Measurements from ENCODE around the gene PSMC5. TPM values are rescaled to one million over a fixed set of nuclear protein-coding genes. Genes with fewer than 3 reads are reported as not detected.
"Not testable (repeated sequence)": the region's sequence is repeated elsewhere in the genome, so short reads cannot be mapped to it uniquely, and the experiment has no call there.

The PSMC5 gene
- polyA plus RNA-seq, 1 donor from 2014 or later = 69.5 TPM

DNA sequence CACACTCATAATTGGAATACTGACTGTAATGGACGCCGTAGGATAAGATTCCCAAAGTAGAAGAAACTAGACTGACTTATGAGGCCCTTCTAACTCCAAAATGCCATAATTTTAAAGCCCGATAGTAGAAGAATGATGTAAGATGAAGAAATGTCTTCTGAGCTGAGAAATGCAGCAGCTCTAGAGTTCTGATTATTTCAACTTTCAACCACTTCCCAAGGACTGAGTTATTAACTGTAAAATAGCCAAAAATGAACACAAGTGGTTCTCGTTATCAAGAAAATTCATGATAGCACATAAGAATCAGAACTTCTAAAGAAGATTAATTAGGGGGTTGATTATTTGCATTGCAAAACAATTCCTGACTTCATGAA, 43.0 kb downstream of the PSMC5 start:
- not testable (repeated sequence) for H3K4me2 ChIP-seq (ENCODE audit: low read length); H3K27ac ChIP-seq (ENCODE audit: low read length); H3K79me2 ChIP-seq (replicated peaks; ENCODE audit: insufficient read depth, low read length); H3K36me3 ChIP-seq (ENCODE audit: insufficient read depth, low read length); H3K9me2 ChIP-seq (ENCODE audit: insufficient read depth, low read length); H2AFZ ChIP-seq (ENCODE audit: low read depth, low read length); H4K20me1 ChIP-seq (ENCODE audit: insufficient read depth); H3K9me3 ChIP-seq (ENCODE audit: low read length); H3K4me3 ChIP-seq (ENCODE audit: low read length); H3F3A ChIP-seq (ENCODE audit: insufficient read depth, low read length, poor library complexity, severe bottlenecking); H3K27me3 ChIP-seq (ENCODE audit: insufficient read depth, low read depth, low read length); H3K9ac ChIP-seq (ENCODE audit: low read length)

DNA sequence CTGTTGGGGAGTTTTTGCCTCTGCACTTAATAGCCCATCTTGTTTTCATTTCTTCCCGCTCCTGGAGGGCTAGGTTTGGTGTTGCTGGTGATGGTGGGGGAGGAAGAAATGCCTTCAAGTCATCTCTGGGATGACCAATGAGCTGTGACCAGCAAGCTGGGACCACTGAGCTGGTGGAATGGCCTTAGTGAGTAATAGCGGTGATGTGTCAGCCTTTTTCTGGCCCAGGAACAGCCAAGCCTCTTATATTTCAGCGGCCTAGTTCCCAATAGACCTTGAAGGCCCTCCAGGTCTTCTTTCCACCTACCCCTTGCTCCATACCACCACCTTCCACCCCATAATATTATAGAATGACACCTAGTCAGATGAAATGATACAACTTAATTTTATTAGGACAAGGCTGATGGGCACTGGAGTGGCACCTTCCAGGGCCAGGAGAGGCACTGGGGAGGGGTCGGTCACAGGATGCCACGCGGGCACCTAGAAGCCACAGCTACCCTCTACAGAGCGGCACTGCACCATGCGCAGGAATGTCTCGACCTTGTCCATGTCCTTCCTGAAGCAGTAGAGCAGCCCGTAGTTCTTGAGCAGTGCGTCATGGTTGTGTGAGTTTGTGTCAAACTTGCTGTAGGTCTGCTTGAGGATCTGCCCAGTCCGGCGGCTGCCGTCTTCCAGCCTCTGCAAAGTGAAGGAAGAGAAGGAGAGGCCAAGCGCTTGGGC, 44.6 kb downstream of the PSMC5 start:
- not testable (repeated sequence) for H3K4me2 ChIP-seq (ENCODE audit: low read length); H3K4me3 ChIP-seq (ENCODE audit: low read length); H3F3A ChIP-seq (ENCODE audit: insufficient read depth, low read length, poor library complexity, severe bottlenecking); H3K9me3 ChIP-seq (ENCODE audit: low read length); H3K36me3 ChIP-seq (ENCODE audit: insufficient read depth, low read length); H3K27me3 ChIP-seq (ENCODE audit: insufficient read depth, low read depth, low read length); H3K27ac ChIP-seq (ENCODE audit: low read length); H2AFZ ChIP-seq (ENCODE audit: low read depth, low read length); H3K9me2 ChIP-seq (ENCODE audit: insufficient read depth, low read length); H3K9ac ChIP-seq (ENCODE audit: low read length); H3K79me2 ChIP-seq (replicated peaks; ENCODE audit: insufficient read depth, low read length); H4K20me1 ChIP-seq (ENCODE audit: insufficient read depth)

DNA sequence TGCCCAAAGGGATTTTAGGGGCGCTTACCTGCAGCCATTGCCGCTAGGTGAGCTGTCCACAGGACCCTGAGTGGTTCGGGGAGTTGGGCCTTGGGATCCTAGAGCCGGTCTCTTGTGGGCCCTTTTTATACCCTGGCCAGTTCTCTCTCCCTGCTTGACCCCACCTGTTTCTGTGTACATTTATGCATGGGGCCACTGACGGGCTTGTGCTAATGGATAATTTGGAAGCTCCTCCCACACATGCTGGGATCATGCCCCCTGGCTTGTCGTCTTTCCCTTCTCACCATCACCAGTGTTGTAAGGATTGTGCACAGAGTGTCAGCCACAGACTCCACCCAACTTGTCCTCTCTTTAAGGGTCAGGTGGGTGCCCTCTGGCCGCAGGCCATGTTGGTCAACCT, 46.3 kb downstream of the PSMC5 start, which contains the start of gene CSH2:
Gene CSH2, minus strand, starts transcription at position 101 of the 400 bp plus-strand sequence. Its CDS starts 63 bp downstream, at position 38.
- H2AFZ ChIP-seq (ENCODE audit: low read depth, low read length); H3K36me3 ChIP-seq (ENCODE audit: insufficient read depth, low read length); H3K9me2 ChIP-seq (ENCODE audit: insufficient read depth, low read length); H3K9ac ChIP-seq (ENCODE audit: low read length); H3K79me2 ChIP-seq (replicated peaks; ENCODE audit: insufficient read depth, low read length); H3K4me3 ChIP-seq (ENCODE audit: low read length); H3K9me3 ChIP-seq (ENCODE audit: low read length); H3F3A ChIP-seq (ENCODE audit: insufficient read depth, low read length, poor library complexity, severe bottlenecking); H3K27me3 ChIP-seq (ENCODE audit: insufficient read depth, low read depth, low read length); H3K4me2 ChIP-seq (ENCODE audit: low read length); H4K20me1 ChIP-seq (ENCODE audit: insufficient read depth); H3K27ac ChIP-seq (ENCODE audit: low read length): not testable (repeated sequence)

DNA sequence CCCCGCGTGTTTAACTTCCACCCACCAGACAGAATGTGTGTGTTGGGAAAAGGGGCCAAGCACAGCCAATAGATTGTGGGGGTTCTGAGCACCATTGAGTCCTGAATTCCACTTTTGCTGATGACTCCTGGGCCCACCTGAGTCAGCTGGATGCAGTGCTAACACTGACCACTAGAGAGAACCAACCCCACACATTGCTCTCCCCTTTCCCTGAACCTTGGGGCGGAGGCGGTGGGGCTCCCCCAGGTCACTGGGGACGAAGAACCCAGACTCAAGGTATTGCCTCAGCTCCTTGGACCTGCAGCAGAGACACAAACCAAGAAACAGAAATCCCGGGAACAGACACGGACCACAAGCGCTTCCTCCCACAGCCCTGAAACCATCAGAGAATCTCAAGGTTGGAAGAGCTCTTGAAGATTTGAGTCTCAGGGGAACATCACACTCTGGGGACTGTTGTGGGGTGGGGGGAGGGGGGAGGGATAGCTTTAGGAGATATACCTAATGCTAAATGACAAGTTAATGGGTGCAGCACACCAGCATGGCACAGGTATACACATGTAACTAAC, 46.9 kb downstream of the PSMC5 start:
- not testable (repeated sequence) for H3K4me3 ChIP-seq (ENCODE audit: low read length)

DNA sequence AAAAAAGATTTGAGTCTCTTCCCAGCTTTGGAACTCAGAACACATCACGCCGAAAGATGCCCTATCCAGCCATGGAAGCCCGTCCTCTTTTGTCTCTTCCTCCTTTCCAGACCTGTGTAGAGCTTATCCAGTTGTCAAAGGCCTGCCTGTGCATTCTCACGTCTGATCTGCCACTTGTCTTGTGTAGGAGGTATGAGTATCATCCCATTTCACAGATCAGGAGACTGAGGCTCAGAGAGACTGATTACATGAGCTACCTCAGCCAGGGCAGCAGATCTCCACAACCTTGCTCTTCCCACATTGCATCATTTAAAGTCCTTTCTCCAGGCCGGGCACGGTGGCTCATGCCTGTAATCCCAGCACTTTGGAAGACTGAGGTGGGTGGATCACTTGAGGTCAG, 47.5 kb downstream of the PSMC5 start:
- not testable (repeated sequence) for H3K9me2 ChIP-seq (ENCODE audit: insufficient read depth, low read length); H3K27ac ChIP-seq (ENCODE audit: low read length); H3K9ac ChIP-seq (ENCODE audit: low read length); H3F3A ChIP-seq (ENCODE audit: insufficient read depth, low read length, poor library complexity, severe bottlenecking); H3K4me2 ChIP-seq (ENCODE audit: low read length); H3K79me2 ChIP-seq (replicated peaks; ENCODE audit: insufficient read depth, low read length); H3K36me3 ChIP-seq (ENCODE audit: insufficient read depth, low read length); H3K27me3 ChIP-seq (ENCODE audit: insufficient read depth, low read depth, low read length); H2AFZ ChIP-seq (ENCODE audit: low read depth, low read length); H4K20me1 ChIP-seq (ENCODE audit: insufficient read depth); H3K9me3 ChIP-seq (ENCODE audit: low read length); H3K4me3 ChIP-seq (ENCODE audit: low read length)

More for the DNA sequence above, 46.9 kb downstream of the PSMC5 start:
- not testable (repeated sequence) for H3K36me3 ChIP-seq (ENCODE audit: insufficient read depth, low read length); H3K27ac ChIP-seq (ENCODE audit: low read length); H3K4me2 ChIP-seq (ENCODE audit: low read length); H3K9ac ChIP-seq (ENCODE audit: low read length); H3K9me2 ChIP-seq (ENCODE audit: insufficient read depth, low read length); H3K79me2 ChIP-seq (replicated peaks; ENCODE audit: insufficient read depth, low read length); H3K27me3 ChIP-seq (ENCODE audit: insufficient read depth, low read depth, low read length); H4K20me1 ChIP-seq (ENCODE audit: insufficient read depth); H3F3A ChIP-seq (ENCODE audit: insufficient read depth, low read length, poor library complexity, severe bottlenecking); H2AFZ ChIP-seq (ENCODE audit: low read depth, low read length); H3K9me3 ChIP-seq (ENCODE audit: low read length)

DNA sequence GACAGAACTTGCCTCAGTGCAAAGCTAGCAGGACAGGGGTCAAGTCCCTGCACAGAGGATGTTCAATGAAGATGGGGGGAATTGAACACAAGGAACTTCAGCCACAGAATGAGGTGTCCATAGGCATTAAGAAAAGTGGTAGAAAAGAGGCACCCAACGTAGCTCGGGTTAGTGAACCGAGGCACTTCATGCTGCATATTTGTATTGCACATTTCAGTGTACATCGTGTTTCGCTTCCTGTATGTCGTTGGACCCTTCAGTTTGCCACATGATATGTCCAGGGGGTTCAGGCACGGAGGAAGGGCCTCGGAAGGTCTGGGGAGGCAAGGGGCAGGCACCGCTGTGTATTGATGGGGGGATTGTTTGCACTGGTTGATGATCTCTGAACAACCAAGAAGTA, 51.2 kb downstream of the PSMC5 start:
- not testable (repeated sequence) for H4K20me1 ChIP-seq (ENCODE audit: insufficient read depth); H3F3A ChIP-seq (ENCODE audit: insufficient read depth, low read length, poor library complexity, severe bottlenecking); H3K9me3 ChIP-seq (ENCODE audit: low read length); H3K4me2 ChIP-seq (ENCODE audit: low read length); H3K27me3 ChIP-seq (ENCODE audit: insufficient read depth, low read depth, low read length); H3K27ac ChIP-seq (ENCODE audit: low read length); H3K9me2 ChIP-seq (ENCODE audit: insufficient read depth, low read length); H2AFZ ChIP-seq (ENCODE audit: low read depth, low read length); H3K79me2 ChIP-seq (replicated peaks; ENCODE audit: insufficient read depth, low read length); H3K4me3 ChIP-seq (ENCODE audit: low read length); H3K9ac ChIP-seq (ENCODE audit: low read length); H3K36me3 ChIP-seq (ENCODE audit: insufficient read depth, low read length)
